Measurements from ENCODE around the gene CAMKV.
A peak's percentile ranks its signal among the peaks of the same experiment; 100 is the strongest.
"Not testable (repeated sequence)": the region's sequence is repeated elsewhere in the genome, so short reads cannot be mapped to it uniquely, and the experiment has no call there.

CAMKV gene

GRCh38 chr3:49908373-49909199, 38.9 kb upstream of the CAMKV start:
- no peak overlapping the region for H3K4me3 ChIP-seq (replicated peaks; ENCODE audit: insufficient read depth, low read length)
- H3K27ac ChIP-seq (replicated peaks): no peak overlapping the region
- no peak for DNase-seq (ENCODE audit: low read depth in 1 of 2, low spot score in 1 of 2)
- TF ChIP-seq CTCF (IDR thresholded peaks at IDR 0.05; ENCODE audit: insufficient read depth, low read length) (no peak), SPI1 (IDR thresholded peaks at IDR 0.05; ENCODE audit: borderline replicate concordance, low read depth) (no peak), POLR2AphosphoS5 (IDR thresholded peaks at IDR 0.05; ENCODE audit: low read depth) (no peak), GABPA (IDR thresholded peaks at IDR 0.05; ENCODE audit: low read depth) (no peak), REST (IDR thresholded peaks at IDR 0.05; ENCODE audit: insufficient replicate concordance, low read depth) (no peak)
- H3K27me3 ChIP-seq (ENCODE audit: insufficient read depth, poor library complexity, severe bottlenecking): no peaks in the 10 kb centered on the region

GRCh38 chr3:49906073-49906743, 36.5 kb upstream of the CAMKV start:
- Histone ChIP-seq H3K4me3 (replicated peaks; ENCODE audit: insufficient read depth, low read length) (no peak overlapping the region), H3K27me3 (ENCODE audit: insufficient read depth, poor library complexity, severe bottlenecking) (peaks cover 2% of the 10 kb centered on the region), H3K27ac (replicated peaks) (no peak overlapping the region)
- DNase-seq (ENCODE audit: low read depth in 1 of 2, low spot score in 1 of 2): peak in 1 of 2 experiments; percentile 22
- TF ChIP-seq REST (IDR thresholded peaks at IDR 0.05; ENCODE audit: insufficient replicate concordance, low read depth) (no peak), GABPA (IDR thresholded peaks at IDR 0.05; ENCODE audit: low read depth) (no peak), POLR2AphosphoS5 (IDR thresholded peaks at IDR 0.05; ENCODE audit: low read depth) (no peak), SPI1 (IDR thresholded peaks at IDR 0.05; ENCODE audit: borderline replicate concordance, low read depth) (peak; percentile 63; the same call in 1 of the 2 replicates), CTCF (IDR thresholded peaks at IDR 0.05; ENCODE audit: insufficient read depth, low read length) (peak; percentile 50)

- DNase-seq (ENCODE audit: low read depth in 1 of 2, low spot score in 1 of 2); H3K27me3 ChIP-seq (ENCODE audit: insufficient read depth, poor library complexity, severe bottlenecking); H3K27ac ChIP-seq (replicated peaks); H3K4me3 ChIP-seq (replicated peaks; ENCODE audit: insufficient read depth, low read length): not testable (repeated sequence)
Measured at GRCh38 chr3:49904448-49904847, 34.7 kb upstream of the CAMKV start.
